ENCODE measurements around the gene MMP23B.
"Not testable (repeated sequence)": the region's sequence is repeated elsewhere in the genome, so short reads cannot be mapped to it uniquely, and the experiment has no call there.

The MMP23B gene

DNA sequence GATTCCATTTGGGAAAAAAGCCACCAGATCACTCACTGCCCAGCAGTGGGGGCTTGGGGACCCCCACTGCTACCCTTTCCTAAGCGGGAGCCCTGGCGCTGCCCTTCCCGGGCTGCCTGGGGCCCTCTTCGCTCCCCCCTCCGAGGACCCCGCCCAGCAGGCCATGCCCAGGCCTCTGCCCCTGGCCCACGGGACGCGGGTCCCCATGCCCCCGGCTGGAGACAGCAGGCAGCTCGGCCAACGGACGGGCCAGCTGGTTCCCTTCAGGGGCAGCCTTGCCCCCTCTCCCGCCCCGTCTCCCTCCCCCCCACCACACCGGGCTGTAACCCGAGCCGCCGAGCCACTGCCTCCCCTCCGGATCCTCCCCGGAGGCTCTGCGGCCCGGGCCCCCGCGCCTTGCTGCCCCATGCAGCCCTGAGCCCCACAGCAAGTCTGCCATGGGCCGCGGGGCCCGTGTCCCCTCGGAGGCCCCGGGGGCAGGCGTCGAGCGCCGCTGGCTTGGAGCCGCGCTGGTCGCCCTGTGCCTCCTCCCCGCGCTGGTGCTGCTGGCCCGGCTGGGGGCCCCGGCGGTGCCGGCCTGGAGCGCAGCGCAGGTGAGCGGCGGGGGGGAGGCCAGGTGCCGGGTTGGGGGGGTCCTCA lies at the start of gene MMP23B:
MMP23B (plus strand) TSS at position 392 of the 639 bp plus-strand sequence; CDS start at position 438, 46 bp downstream.
- no peak within 1 kb of the TSS for H3K4me3 ChIP-seq (ENCODE audit: control insufficient read depth, low read depth, low read length)
- DNase-seq (ENCODE audit: low read depth), result no peak
- TF ChIP-seq CTCF (conservative IDR thresholded peaks at IDR 0.05; ENCODE audit: control insufficient read depth, insufficient read depth, low read depth, low read length), result no peak

- H3K4me3 ChIP-seq (ENCODE audit: control insufficient read depth, low read depth, low read length), result no peak overlapping the region
- no peak for DNase-seq (ENCODE audit: low read depth)
- no peak for TF ChIP-seq CTCF (conservative IDR thresholded peaks at IDR 0.05; ENCODE audit: control insufficient read depth, insufficient read depth, low read depth, low read length)
Measured at GRCh38 chr1:1582585-1583346, 49.2 kb upstream of the MMP23B start.

GRCh38 chr1:1583347-1584010 lies 48.5 kb upstream of the MMP23B start:
- DNase-seq (ENCODE audit: low read depth), result no peak
- H3K4me3 ChIP-seq (ENCODE audit: control insufficient read depth, low read depth, low read length), result no peak overlapping the region
- TF ChIP-seq CTCF (conservative IDR thresholded peaks at IDR 0.05; ENCODE audit: control insufficient read depth, insufficient read depth, low read depth, low read length), result no peak

DNA sequence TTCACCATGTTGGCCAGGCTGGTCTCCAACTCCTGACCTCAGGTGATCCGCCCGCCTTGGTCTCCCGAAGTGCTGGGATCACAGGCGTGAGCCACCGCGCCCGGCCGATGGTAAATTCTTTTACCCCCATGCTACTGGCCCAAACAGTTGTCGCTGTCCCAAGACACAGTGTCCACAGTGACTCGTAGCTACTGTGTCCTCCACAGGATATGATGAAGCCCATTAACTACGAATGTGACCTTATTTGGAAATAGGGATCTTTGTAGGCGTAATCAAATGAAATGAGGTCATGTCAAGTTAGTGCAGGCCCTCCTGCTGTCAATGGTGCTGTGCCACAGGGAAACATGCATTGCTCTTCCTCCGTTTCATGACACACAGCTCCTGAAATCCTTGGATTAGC lies 40.5 kb upstream of the MMP23B start:
- no peak overlapping the region for H3K4me3 ChIP-seq (ENCODE audit: control insufficient read depth, low read depth, low read length)
- DNase-seq (ENCODE audit: low read depth), result no peak
- no peak for TF ChIP-seq CTCF (conservative IDR thresholded peaks at IDR 0.05; ENCODE audit: control insufficient read depth, insufficient read depth, low read depth, low read length)

- no peak overlapping the region for H3K4me3 ChIP-seq (ENCODE audit: control insufficient read depth, low read depth, low read length)
- no peak for TF ChIP-seq CTCF (conservative IDR thresholded peaks at IDR 0.05; ENCODE audit: control insufficient read depth, insufficient read depth, low read depth, low read length)
- no peak for DNase-seq (ENCODE audit: low read depth)
Measured at GRCh38 chr1:1593834-1594601, 38.0 kb upstream of the MMP23B start.

DNA sequence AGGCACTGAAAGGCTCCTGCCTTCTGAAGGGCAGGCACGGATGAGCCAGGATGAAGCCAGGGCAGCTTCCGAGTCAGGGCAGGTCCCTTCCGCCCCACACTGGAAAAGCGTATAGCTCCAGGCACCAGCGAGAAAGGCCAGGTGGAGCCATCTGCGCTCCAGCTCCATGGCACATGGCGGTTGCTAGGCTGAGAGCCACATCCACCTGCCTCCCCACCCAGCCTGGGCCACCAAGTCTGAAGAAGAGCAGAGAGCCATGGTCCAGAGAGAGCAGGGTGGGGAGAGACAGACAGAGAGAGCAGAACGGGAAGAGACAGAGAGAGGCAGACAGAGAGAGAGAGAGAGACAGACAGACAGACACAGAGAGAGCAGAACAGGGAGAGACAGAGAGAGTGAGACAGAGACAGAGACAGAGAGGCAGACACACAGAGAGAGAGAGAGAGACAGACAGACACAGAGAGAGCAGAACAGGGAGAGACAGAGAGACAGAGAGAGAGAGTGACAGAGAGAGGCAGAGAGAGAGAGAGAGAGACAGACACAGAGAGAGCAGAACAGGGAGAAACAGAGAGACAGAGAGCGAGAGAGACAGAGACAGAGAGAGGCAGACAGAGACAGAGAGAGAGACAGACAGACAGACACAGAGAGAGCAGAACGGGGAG lies 37.2 kb upstream of the MMP23B start:
- no peak overlapping the region for H3K4me3 ChIP-seq (ENCODE audit: control insufficient read depth, low read depth, low read length)
- TF ChIP-seq CTCF (conservative IDR thresholded peaks at IDR 0.05; ENCODE audit: control insufficient read depth, insufficient read depth, low read depth, low read length), result no peak
- DNase-seq (ENCODE audit: low read depth), result no peak

DNA sequence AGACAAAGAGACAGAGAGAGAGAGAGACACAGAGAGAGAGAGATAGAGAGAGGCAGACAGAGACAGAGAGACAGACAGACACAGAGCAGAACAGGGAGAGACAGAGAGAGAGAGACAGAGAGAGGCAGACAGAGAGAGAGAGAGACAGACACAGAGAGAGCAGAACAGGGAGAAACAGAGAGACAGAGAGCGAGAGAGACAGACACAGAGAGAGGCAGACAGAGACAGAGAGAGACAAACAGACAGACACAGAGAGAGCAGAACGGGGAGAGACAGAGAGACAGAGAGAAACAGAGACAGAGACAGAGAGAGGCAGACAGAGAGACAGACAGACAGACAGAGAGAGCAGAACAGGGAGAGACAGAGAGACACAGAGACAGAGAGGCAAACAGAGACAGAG lies 36.6 kb upstream of the MMP23B start:
- H3K4me3 ChIP-seq (ENCODE audit: control insufficient read depth, low read depth, low read length), result not testable (repeated sequence)

More for the DNA sequence above, 36.6 kb upstream of the MMP23B start:
- not testable (repeated sequence) for DNase-seq (ENCODE audit: low read depth)
